ENCODE measurements around the gene SOX6.

Gene SOX6

GRCh38 chr11:15942126-15942525 is 414.2 kb downstream of the SOX6 start:
- TF ChIP-seq CTCF (IDR thresholded peaks at IDR 0.05; ENCODE audit: low read depth, low read length, missing control alignments), result no peak
- H3K4me3 ChIP-seq (replicated peaks; ENCODE audit: low read depth, low read length), result no peak overlapping the region
- DNase-seq (ENCODE audit: extremely low read depth, low read depth), result no peak

GRCh38 chr11:15941206-15941770 is 415.1 kb downstream of the SOX6 start:
- DNase-seq (ENCODE audit: extremely low read depth, low read depth), result peak; percentile 14
- TF ChIP-seq CTCF (IDR thresholded peaks at IDR 0.05; ENCODE audit: low read depth, low read length, missing control alignments), result peak; percentile 98
- no peak overlapping the region for H3K4me3 ChIP-seq (replicated peaks; ENCODE audit: low read depth, low read length)

- no peak for DNase-seq (ENCODE audit: extremely low read depth, low read depth)
- TF ChIP-seq CTCF (IDR thresholded peaks at IDR 0.05; ENCODE audit: low read depth, low read length, missing control alignments), result no peak
- no peak overlapping the region for H3K4me3 ChIP-seq (replicated peaks; ENCODE audit: low read depth, low read length)
Measured at GRCh38 chr11:15940462-15941205, 415.7 kb downstream of the SOX6 start.

GRCh38 chr11:15938983-15939382 is 417.4 kb downstream of the SOX6 start:
- no peak for TF ChIP-seq CTCF (IDR thresholded peaks at IDR 0.05; ENCODE audit: low read depth, low read length, missing control alignments)
- no peak for DNase-seq (ENCODE audit: extremely low read depth, low read depth)
- no peak overlapping the region for H3K4me3 ChIP-seq (replicated peaks; ENCODE audit: low read depth, low read length)

- no peak overlapping the region for H3K4me3 ChIP-seq (replicated peaks; ENCODE audit: low read depth, low read length)
- DNase-seq (ENCODE audit: extremely low read depth, low read depth), result no peak
- no peak for TF ChIP-seq CTCF (IDR thresholded peaks at IDR 0.05; ENCODE audit: low read depth, low read length, missing control alignments)
Measured at GRCh38 chr11:15938121-15938611, 418.2 kb downstream of the SOX6 start.

- no peak for DNase-seq (ENCODE audit: extremely low read depth, low read depth)
- no peak overlapping the region for H3K4me3 ChIP-seq (replicated peaks; ENCODE audit: low read depth, low read length)
- no peak for TF ChIP-seq CTCF (IDR thresholded peaks at IDR 0.05; ENCODE audit: low read depth, low read length, missing control alignments)
Measured at GRCh38 chr11:15937601-15938120, 418.7 kb downstream of the SOX6 start.

Data from HFF-Myc (cell line).